ENCODE measurements around the gene BCAS1.
A peak's percentile ranks its signal among the peaks of the same experiment; 100 is the strongest.

GRCh38 chr20:53897884-53898555 is 172.4 kb downstream of the BCAS1 start:
- TF ChIP-seq POLR2AphosphoS5 (IDR thresholded peaks at IDR 0.05) (peak; percentile 27), CTCF (IDR thresholded peaks at IDR 0.05) (no peak)

Measured in prostate gland (tissue), 2 donors.